ENCODE measurements around the gene ZP3.
"Not testable (repeated sequence)": the region's sequence is repeated elsewhere in the genome, so short reads cannot be mapped to it uniquely, and the experiment has no call there.

Gene ZP3

DNA sequence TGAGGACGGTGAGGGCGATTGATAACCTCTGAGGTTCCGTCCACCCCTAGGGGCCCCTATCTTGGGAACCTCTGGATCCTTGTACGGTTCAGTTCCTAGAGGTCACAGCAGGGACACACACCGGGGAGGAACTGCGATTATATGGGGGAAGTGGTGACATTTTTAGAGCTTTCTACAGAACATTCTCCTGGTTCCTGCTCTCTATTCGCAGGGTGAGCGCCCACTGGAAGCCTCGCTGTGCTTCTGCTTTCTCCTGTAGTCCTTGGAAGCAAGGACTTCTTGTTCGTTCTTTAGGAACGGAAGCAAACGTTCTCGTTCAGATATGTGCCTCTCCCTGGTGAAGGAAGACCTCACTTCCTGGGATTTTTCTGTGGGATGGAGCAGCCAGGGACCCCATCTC, 63.2 kb downstream of the ZP3 start:
- not testable (repeated sequence) for DNase-seq

Data from activated CD4-positive, alpha-beta T cell treated with anti-CD3 and anti-CD28 coated beads, Interleukin-2, amount 50 U/mL, for 1 hour (primary cell).